Measurements from ENCODE around the gene IL12RB2. TPM values are rescaled to one million over a fixed set of nuclear protein-coding genes. Genes with fewer than 3 reads are reported as not detected.

IL12RB2 gene
- total RNA-seq, 1 donor from 2014 or later: not detected

DNA sequence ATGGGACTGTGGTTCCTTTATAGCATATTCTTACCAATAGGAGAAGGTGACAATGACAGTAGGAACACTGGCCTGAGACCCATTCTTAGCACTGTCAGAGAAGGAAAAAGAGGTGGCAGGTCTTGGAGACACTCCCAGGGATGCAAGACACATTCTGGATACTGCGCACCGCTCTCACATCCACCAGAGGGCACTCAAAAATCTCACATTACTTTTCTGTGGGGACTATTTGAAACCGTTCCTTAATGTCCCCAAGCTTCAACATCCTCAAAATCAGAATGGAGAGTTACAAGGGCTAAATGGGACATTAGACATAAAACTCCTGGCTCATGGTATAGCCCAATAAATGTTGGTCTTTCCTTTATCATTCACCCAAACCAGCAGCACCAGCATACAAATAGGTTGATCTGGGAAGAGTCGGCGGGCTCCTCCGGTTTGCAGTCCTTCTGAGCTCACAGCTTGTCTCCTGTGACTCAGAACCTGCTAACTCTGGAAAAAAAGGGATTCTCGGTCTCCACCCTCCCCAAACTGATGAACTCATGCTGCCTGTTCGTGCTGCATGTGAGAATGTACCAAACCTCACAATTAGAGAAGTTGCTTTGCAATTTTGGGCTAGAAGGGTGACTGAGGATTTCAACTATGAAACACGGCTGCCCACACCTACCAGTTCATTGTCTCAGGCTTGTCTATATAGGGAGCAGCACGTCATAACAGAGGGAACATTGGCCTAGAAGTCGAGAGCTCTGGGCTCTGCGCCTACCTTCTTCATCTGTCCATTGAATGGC is 40.2 kb downstream of the IL12RB2 start:
- Mint-ChIP-seq H3K27ac (ENCODE audit: unreplicated experiment) (no peak overlapping the region), H3K36me3 (ENCODE audit: unreplicated experiment) (no peaks in the 10 kb centered on the region), H3K27me3 (ENCODE audit: unreplicated experiment) (peaks cover 15% of the 10 kb centered on the region), H3K4me3 (ENCODE audit: unreplicated experiment) (no peak overlapping the region), H3K4me1 (ENCODE audit: unreplicated experiment) (peaks cover 5% of the 10 kb centered on the region), H3K9me3 (ENCODE audit: unreplicated experiment) (no peaks in the 10 kb centered on the region)
- TF ChIP-seq, protein P1, sequence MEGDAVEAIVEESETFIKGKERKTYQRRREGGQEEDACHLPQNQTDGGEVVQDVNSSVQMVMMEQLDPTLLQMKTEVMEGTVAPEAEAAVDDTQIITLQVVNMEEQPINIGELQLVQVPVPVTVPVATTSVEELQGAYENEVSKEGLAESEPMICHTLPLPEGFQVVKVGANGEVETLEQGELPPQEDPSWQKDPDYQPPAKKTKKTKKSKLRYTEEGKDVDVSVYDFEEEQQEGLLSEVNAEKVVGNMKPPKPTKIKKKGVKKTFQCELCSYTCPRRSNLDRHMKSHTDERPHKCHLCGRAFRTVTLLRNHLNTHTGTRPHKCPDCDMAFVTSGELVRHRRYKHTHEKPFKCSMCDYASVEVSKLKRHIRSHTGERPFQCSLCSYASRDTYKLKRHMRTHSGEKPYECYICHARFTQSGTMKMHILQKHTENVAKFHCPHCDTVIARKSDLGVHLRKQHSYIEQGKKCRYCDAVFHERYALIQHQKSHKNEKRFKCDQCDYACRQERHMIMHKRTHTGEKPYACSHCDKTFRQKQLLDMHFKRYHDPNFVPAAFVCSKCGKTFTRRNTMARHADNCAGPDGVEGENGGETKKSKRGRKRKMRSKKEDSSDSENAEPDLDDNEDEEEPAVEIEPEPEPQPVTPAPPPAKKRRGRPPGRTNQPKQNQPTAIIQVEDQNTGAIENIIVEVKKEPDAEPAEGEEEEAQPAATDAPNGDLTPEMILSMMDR (IDR thresholded peaks at IDR 0.05): peak; percentile 89
- DNase-seq (ENCODE audit: extremely low spot score, unreplicated experiment): no peak

DNA sequence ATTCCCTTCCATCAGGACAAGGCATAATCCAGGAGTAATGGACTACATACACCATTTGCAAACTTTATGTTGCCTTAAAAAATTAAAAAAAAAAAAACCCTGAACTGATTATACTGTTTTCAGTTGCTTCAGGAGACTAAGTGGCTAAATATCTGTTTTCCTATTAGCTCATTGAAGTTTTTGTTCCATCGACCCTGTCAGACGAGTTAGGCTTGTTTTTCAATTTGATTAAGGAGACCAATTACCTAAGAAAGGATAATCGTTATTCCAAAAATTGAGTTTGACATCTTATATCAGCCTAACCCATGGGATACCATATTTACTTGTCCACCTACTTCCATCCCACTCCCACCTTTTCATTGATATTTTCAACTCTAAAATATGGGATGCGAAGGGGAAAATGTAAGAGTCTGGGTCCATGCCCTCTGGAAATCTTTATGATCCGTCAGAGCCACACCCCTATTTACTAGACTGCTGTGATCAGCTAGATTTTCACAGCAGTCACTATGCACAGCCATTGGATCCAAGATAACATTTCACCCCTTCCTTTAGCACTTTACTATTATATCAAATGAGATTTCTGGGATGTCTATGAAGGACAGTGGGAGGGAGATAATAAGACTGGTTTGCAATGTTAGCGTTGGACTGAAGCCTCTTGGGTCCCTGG is 41.0 kb downstream of the IL12RB2 start:
- no peaks in the 10 kb centered on the region for H3K9me3 Mint-ChIP-seq (ENCODE audit: unreplicated experiment)
- peaks cover 5% of the 10 kb centered on the region for H3K4me1 Mint-ChIP-seq (ENCODE audit: unreplicated experiment)
- H3K27ac Mint-ChIP-seq (ENCODE audit: unreplicated experiment): no peak overlapping the region
- TF ChIP-seq, protein P1 (IDR thresholded peaks at IDR 0.05): no peak
- DNase-seq (ENCODE audit: extremely low spot score, unreplicated experiment): no peak
- H3K36me3 Mint-ChIP-seq (ENCODE audit: unreplicated experiment): no peaks in the 10 kb centered on the region
- H3K27me3 Mint-ChIP-seq (ENCODE audit: unreplicated experiment): peaks cover 15% of the 10 kb centered on the region
- H3K4me3 Mint-ChIP-seq (ENCODE audit: unreplicated experiment): no peak overlapping the region

DNA sequence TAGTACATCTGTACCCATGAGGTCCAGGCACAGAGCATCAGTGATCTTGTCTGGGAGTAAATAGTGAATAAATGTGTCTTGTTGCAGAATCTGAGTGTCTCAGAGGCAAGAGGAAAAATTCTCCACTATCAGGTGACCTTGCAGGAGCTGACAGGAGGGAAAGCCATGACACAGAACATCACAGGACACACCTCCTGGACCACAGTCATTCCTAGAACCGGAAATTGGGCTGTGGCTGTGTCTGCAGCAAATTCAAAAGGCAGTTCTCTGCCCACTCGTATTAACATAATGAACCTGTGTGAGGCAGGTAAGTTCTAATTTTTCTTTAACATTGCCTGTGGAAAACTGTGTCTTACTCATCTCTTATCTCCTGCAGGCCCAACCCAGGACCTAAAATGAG is 43.1 kb downstream of the IL12RB2 start:
- Mint-ChIP-seq H3K27me3 (ENCODE audit: unreplicated experiment) (peaks cover 9% of the 10 kb centered on the region), H3K9me3 (ENCODE audit: unreplicated experiment) (no peaks in the 10 kb centered on the region), H3K4me1 (ENCODE audit: unreplicated experiment) (peaks cover 5% of the 10 kb centered on the region), H3K4me3 (ENCODE audit: unreplicated experiment) (no peak overlapping the region), H3K27ac (ENCODE audit: unreplicated experiment) (no peak overlapping the region), H3K36me3 (ENCODE audit: unreplicated experiment) (no peaks in the 10 kb centered on the region)
- DNase-seq (ENCODE audit: extremely low spot score, unreplicated experiment): no peak
- TF ChIP-seq, protein P1 (IDR thresholded peaks at IDR 0.05): no peak

DNA sequence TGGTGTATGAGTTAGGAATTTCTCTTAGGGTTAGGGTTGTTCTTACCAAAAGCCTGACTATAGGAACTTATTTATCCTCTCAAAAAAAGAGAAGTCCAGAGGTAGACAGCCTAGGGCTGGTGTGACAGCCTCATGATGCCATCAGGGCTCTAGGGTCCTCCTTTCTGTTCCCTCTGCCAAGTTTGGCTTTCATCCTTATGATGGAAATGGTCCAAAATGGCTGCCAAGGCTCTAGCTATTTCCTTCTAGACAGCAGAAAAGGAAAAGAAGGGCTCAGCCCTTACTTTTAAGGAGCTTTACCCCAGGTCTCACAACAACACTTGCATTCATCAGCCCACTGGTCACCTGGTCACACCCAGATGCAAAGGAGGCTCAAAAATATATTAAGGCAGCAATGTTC is 44.5 kb downstream of the IL12RB2 start:
- Mint-ChIP-seq H3K9me3 (ENCODE audit: unreplicated experiment) (no peaks in the 10 kb centered on the region), H3K27me3 (ENCODE audit: unreplicated experiment) (peaks cover 5% of the 10 kb centered on the region), H3K4me1 (ENCODE audit: unreplicated experiment) (peaks cover 10% of the 10 kb centered on the region), H3K27ac (ENCODE audit: unreplicated experiment) (no peak overlapping the region), H3K4me3 (ENCODE audit: unreplicated experiment) (no peak overlapping the region), H3K36me3 (ENCODE audit: unreplicated experiment) (no peaks in the 10 kb centered on the region)
- DNase-seq (ENCODE audit: extremely low spot score, unreplicated experiment): no peak
- TF ChIP-seq, protein P1 (IDR thresholded peaks at IDR 0.05): no peak

DNA sequence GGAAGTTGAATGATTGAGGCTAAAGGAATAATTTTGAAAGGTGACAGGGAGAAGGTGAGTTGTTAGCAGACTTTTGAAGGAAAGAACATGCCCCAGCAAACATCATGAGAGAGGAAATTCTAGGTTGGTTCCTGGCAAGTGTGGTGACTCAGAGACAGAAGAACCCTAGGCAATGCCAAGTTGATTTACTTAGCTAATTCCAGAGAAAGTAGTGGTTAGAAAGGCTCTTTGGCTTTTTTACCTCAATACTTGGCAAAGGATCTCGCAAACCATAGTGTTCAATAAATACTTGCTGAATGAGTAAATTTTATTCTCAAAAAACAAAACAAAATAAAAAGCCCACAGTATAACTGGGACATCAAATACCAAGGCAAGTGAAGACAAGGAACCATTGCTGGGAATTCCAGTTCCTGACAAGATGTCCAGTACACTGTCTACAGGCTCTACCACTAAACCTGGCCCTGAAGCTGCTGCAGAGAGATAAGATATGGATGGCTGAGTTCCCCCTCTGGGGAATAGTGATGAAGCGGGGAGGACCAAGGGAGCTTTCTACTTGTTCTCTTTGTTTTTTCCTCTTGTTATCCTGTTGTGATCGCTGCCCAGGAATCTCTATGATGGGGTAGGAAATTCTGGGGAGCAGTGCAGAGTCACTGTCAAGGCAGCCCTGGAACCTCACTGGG is 48.2 kb downstream of the IL12RB2 start:
- H3K27me3 Mint-ChIP-seq (ENCODE audit: unreplicated experiment): no peaks in the 10 kb centered on the region
- no peak overlapping the region for H3K27ac Mint-ChIP-seq (ENCODE audit: unreplicated experiment)
- TF ChIP-seq, protein P1 (IDR thresholded peaks at IDR 0.05): no peak
- no peak for DNase-seq (ENCODE audit: extremely low spot score, unreplicated experiment)
- H3K4me3 Mint-ChIP-seq (ENCODE audit: unreplicated experiment): no peak overlapping the region
- H3K4me1 Mint-ChIP-seq (ENCODE audit: unreplicated experiment): peaks cover 5% of the 10 kb centered on the region
- no peaks in the 10 kb centered on the region for H3K36me3 Mint-ChIP-seq (ENCODE audit: unreplicated experiment)
- H3K9me3 Mint-ChIP-seq (ENCODE audit: unreplicated experiment): no peaks in the 10 kb centered on the region

All from osteocyte (in vitro differentiated cells).